GM21825 (cell line): ENCODE data around the gene SHE.
A peak's percentile ranks its signal among the peaks of the same experiment; 100 is the strongest.
"Not testable (repeated sequence)": the region's sequence is repeated elsewhere in the genome, so short reads cannot be mapped to it uniquely, and the experiment has no call there.

Experiments
- ATAC-seq: cut with Tn5 transposase; IDR thresholded peaks from one replicate; pipeline ENCODE4 v1.9.1; 2021; ENCODE audit warnings: mild to moderate bottlenecking, moderate library complexity; ENCODE audit not compliant: unreplicated experiment

The SHE gene

GRCh38 chr1:154517661-154518060, 15.4 kb upstream of the SHE start:
- no peak for ATAC-seq

- ATAC-seq, result no peak
Measured at GRCh38 chr1:154514066-154514553, 11.9 kb upstream of the SHE start.

GRCh38 chr1:154512760-154513159, 10.5 kb upstream of the SHE start:
- no peak for ATAC-seq

GRCh38 chr1:154503898-154504297, 1.7 kb upstream of the SHE start:
- no peak for ATAC-seq

- ATAC-seq, result no peak
Measured at GRCh38 chr1:154502744-154503115, 518 bp upstream of the SHE start.

- ATAC-seq, result no peak
Measured at GRCh38 chr1:154501423-154502065, 668 bp downstream of the SHE start.

- no peak for ATAC-seq
Measured at GRCh38 chr1:154500533-154500932, 1.7 kb downstream of the SHE start.

GRCh38 chr1:154499446-154499845, 2.8 kb downstream of the SHE start:
- ATAC-seq, result no peak

GRCh38 chr1:154497026-154497806, 5.0 kb downstream of the SHE start:
- ATAC-seq, result peak; percentile 60

GRCh38 chr1:154496383-154496782, 5.8 kb downstream of the SHE start:
- ATAC-seq, result no peak

- ATAC-seq, result no peak
Measured at GRCh38 chr1:154495496-154496273, 6.5 kb downstream of the SHE start.

GRCh38 chr1:154493276-154493675, 8.9 kb downstream of the SHE start:
- ATAC-seq, result no peak

GRCh38 chr1:154492115-154492514, 10.1 kb downstream of the SHE start:
- no peak for ATAC-seq

- ATAC-seq, result no peak
Measured at GRCh38 chr1:154490317-154490716, 11.9 kb downstream of the SHE start.

- no peak for ATAC-seq
Measured at GRCh38 chr1:154489695-154490274, 12.4 kb downstream of the SHE start.

- ATAC-seq, result no peak
Measured at GRCh38 chr1:154488922-154489321, 13.3 kb downstream of the SHE start.

GRCh38 chr1:154486756-154487155, 15.5 kb downstream of the SHE start:
- not testable (repeated sequence) for ATAC-seq

GRCh38 chr1:154485910-154486496, 16.2 kb downstream of the SHE start:
- ATAC-seq, result no peak

- no peak for ATAC-seq
Measured at GRCh38 chr1:154485106-154485505, 17.1 kb downstream of the SHE start.

- ATAC-seq, result no peak
Measured at GRCh38 chr1:154483941-154484803, 18.0 kb downstream of the SHE start.
